HT1080 (cell line): ENCODE results near the gene CRTC3. TPM values are rescaled to one million over a fixed set of nuclear protein-coding genes. Genes with fewer than 3 reads are reported as not detected.
A peak's percentile ranks its signal among the peaks of the same experiment; 100 is the strongest.
"Not testable (repeated sequence)": the region's sequence is repeated elsewhere in the genome, so short reads cannot be mapped to it uniquely, and the experiment has no call there.

ENCODE experiments used
- DNase-seq: peaks from one replicate; pipeline ENCODE4 v3.0.0-alpha.2; 2015; ENCODE audit warnings: low read depth
- polyA plus RNA-seq, 2 experiments: library from polyadenylated mRNA; depleted of rRNA; stranded (reverse); fragments of >200 nt; gene quantifications; 2 replicates each; pipeline ENCODE4 v1.2.3, GENCODE V29; 2015
- total RNA-seq: library from RNA; depleted of rRNA; stranded (reverse); fragments of >200 nt; shearing (Covaris generic); gene quantifications from 2 replicates; pipeline ENCODE4 v1.2.3, GENCODE V29; 2014; rRNA removed

Gene CRTC3
- total RNA-seq: 9.9 and 10.4 TPM in 2 replicates
- 12.3 and 12.8 TPM in 2 replicates for polyA plus RNA-seq (2015; cell fraction: cytosol; rRNA removed)
- polyA plus RNA-seq (2015; cell fraction: nucleus; rRNA removed): 11.8 and 13.7 TPM in 2 replicates

GRCh38 chr15:90529371-90530249 is at the start of gene CRTC3:
Gene CRTC3 (plus strand): TSS chr15:90529923. CDS start chr15:90530072, 149 bp downstream.
- no peak for DNase-seq

GRCh38 chr15:90481023-90481422 is 48.7 kb upstream of the CRTC3 start:
- DNase-seq: no peak

GRCh38 chr15:90482124-90483011 is 47.4 kb upstream of the CRTC3 start:
- DNase-seq: peak; percentile 55

DNA sequence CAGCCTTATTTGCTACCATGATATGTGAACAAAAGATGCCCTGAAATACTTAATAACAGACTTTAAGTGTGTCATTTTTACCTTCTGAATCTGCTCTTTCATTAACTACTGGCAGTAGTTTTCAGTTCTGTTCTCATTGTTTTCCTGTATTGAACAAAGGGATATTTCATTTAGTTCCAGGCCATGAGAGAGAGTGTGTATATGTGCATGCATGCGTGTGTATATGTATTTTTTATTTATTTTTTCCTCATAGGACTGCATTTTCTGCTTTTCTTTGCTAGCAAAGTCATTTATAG is 46.8 kb upstream of the CRTC3 start:
- DNase-seq: no peak

GRCh38 chr15:90483637-90484036 is 46.1 kb upstream of the CRTC3 start:
- DNase-seq: no peak

DNA sequence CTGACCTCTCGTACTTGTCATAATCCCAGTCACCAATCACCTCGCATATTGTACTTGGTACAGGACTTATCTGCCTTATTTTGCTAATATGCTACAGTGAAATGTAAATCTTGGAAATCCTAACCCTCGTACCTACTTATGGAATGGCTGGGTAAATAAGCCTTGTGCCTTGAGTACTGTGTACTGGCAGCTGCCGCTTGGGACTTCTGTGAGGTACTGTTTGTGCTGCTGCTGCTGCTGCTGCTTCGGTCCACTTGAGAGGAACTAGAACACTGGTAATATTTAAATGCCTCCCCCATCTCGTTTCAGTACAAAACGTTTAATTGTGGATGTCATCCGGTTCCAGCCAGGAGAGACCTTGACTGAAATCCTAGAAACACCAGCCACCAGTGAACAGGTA is 42.5 kb upstream of the CRTC3 start:
- DNase-seq: no peak

- DNase-seq: no peak
Measured at GRCh38 chr15:90489514-90489913, 40.2 kb upstream of the CRTC3 start.

DNA sequence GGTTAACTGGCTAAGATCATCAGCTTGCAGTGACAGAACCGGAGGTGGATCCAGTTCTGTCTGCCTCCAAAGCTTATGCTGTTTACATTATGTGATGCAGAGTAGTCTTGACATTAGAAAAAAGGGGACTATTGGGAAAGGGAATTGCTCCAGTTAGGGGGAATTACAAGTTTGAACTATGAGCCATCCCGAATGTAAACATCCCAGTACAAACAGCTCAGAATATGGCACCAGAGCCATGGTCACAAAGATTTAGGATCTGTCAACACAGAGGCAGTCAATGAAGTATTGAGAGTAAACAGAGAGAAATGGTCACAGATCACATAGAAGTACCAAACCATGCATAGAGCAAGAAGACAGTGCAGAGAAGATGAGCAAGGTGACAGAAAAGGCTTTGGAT is 39.8 kb upstream of the CRTC3 start:
- no peak for DNase-seq

DNA sequence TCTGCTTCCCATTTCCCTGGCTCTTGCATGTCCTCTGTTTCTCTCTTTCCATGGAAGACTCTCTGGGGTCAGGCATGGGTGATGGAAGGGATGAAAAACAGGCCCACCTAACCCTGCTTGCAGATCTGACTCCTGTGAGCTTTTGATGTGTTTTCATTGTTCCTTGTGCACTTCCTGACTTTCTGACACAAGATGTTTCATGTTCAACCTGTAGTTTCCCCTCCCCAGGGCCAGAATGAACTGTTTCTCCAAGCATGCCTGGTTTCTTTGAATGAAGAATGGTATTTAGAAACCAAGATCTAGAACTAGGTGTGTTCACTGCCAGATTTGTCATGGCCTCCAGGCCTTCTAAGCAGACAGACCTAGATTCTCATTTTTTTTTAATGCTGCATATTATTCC is 36.1 kb upstream of the CRTC3 start:
- no peak for DNase-seq

DNA sequence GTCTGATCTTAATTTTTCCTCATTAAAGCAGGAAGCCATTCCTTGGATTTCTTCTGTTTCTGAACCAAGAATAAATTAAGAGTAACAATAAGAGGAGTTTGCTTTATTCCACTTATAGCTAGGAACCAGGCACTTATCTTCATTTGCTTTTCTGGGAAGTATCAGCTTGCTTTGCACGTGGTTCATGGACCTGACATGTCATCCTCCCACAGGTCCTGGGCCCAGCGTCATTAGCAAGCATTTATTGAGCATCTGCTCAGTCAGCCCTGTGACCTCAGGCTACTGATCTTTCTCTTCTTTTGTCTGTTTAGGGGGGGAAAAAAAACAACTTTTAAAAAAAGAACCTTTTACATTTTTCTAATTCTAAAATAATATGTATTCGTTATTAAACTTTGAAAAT is 34.7 kb upstream of the CRTC3 start:
- DNase-seq: no peak

GRCh38 chr15:90496791-90497190 is 32.9 kb upstream of the CRTC3 start:
- no peak for DNase-seq

DNA sequence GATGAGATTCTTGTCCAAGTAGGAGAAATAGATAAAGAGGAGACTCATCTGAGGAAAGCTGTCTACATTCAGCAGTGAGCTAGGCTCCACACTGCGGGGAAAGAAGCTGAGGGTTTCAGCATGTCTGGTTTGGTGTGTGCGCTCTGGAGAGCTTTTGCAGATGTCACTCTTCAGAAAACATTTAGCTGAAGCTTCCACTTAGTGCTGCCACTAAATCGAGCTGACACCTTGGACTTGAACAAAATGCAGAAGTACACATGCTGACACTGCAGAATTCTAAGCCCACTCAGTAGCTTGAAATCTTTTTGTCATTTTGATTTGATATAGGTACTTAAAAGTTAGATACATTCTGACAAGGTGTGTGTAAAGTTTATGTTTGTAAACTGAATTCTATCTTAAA is 32.3 kb upstream of the CRTC3 start:
- DNase-seq: no peak

GRCh38 chr15:90497912-90498311 is 31.8 kb upstream of the CRTC3 start:
- DNase-seq: no peak

DNA sequence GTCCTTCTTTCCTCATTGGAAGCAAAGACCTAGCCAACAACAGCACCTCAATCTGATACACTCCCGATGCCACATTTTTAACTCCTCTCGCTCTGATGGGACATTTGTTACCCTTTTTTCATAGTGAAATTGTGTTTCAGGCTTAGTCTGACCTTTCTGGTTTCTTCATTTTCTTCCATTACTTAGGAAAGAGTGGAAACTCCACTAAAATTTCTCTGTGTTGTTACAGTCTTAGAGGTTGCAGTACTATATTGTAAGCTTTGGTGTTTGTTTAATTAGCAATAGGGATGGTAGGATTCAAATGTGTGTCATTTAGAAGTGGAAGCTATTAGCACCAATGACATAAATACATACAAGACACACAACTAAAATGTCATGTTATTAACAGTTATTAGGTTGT is 29.6 kb upstream of the CRTC3 start:
- no peak for DNase-seq

DNA sequence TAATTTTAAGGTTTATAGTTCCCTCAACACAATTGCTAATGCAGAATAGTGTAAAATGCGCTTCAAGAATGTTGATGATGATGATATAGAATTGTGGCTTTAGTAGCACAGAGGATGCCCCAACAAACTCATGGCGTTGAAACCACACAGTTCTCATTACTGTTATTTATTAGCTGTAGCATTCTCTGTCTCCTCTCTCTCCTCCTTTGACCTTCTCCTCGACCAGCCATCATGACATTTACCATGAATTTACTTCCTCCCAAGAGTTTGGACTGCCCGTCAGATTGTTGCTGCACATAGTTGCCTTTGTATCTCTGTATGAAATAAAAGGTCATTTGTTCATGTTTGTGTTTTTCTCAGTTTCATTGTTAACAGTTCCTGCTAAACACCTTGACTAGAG is 27.8 kb upstream of the CRTC3 start:
- DNase-seq: no peak

- DNase-seq: not testable (repeated sequence)
Measured at GRCh38 chr15:90510781-90511180, 18.9 kb upstream of the CRTC3 start.

- not testable (repeated sequence) for DNase-seq
Measured at GRCh38 chr15:90511211-90511618, 18.5 kb upstream of the CRTC3 start.

DNA sequence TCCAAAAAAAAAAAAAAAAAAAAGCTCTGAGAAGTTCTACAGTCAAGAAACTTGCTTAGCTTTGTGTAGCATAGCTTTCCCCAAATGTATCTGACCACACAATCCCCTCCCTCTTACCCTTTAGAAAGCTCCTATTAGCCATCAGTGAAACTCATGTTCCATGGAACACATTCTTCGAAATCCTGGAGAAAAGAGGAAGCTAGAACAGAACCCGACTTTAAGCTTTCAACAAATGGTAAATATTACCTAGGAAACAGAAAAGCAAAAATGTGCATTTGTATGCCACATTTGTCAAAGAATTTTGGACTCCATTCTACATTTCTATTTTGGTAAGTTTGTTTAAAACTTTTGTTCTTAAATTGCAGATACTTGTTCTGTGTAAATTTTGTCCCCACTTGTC is 17.4 kb upstream of the CRTC3 start:
- no peak for DNase-seq

GRCh38 chr15:90512981-90513380 is 16.7 kb upstream of the CRTC3 start:
- DNase-seq: no peak

- no peak for DNase-seq
Measured at GRCh38 chr15:90513448-90513847, 16.3 kb upstream of the CRTC3 start.

- not testable (repeated sequence) for DNase-seq
Measured at GRCh38 chr15:90513893-90514292, 15.8 kb upstream of the CRTC3 start.

GRCh38 chr15:90519688-90520087 is 10.0 kb upstream of the CRTC3 start:
- DNase-seq: peak; percentile 88
